NCI-H1694 (cell line): Measurements from ENCODE around the gene PUSL1.
A peak's percentile ranks its signal among the peaks of the same experiment; 100 is the strongest.

Experiments used
- DNase-seq: peaks from one replicate; lab custom pipeline; 2025; lab: John Stamatoyannopoulos, UW

Gene PUSL1

DNA sequence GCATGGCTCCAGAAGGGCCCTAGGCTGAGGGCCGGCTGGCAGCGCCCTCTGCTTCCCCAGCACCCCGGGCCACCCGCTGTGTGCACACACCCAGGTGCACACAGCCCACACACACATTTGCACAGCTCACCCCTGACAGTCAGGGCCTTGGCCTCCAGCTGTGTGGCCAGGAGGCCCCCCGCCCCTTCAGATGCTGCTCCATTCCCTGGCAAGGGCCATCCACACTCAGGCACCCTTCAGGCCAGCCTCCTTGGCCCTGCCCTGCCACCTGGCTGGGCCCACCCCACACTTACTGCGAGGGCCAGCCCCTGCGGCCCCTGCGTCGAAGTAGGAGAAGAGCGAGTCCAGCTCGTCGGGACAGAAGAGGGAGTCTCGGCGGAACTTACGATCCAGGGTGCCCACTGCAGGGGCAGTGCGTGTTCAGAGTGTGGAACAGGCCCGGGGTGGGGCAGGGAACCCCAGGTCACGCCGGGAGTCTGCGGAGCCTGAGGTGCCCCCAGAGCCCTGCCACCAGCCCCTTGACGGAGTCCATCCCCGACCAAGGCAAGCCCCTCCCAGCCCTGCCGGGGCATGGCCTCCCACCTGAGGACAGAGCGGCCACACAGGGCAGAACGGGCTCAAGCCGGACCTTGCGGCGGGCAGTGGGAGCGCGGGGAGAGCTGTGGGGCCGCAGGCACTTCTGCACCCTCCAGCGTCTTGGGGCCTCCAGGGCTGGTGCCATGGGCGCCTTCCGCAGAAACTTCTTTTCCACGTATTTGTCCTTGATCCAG is 13.1 kb upstream of the PUSL1 start:
- DNase-seq, result no peak

- DNase-seq, result no peak
Observed at GRCh38 chr1:1296070-1297061, 12.0 kb upstream of the PUSL1 start.

DNA sequence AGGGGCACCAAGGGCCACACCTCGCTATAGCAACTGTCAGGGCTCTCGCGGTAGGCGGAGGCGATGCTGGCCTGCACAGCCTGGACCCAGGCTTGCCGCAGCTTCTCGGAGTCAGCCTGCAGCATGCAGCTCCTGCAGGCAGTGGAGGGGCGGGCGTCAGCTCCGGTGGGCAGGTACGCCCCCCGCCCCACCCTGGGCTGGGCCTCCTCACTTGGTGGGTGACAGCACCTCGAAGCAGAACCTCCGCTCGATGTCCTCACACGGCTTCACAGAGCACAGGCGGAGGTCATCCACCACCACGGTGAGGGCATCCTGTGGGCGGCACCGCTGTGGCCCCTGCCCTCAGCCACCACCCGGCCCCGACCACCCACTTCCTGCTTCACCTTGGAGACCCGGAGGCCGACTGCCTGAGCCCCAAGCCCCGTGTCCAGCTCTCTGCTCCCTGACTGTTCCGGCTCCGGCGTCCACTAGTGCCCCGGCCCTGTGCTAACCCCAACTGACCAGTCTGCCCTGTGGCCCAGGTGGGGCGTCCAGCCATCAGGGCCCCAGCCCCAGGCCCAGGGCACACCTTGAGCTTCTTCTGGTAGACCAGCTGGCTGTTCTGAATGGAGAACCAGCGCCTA is 10.5 kb upstream of the PUSL1 start:
- no peak for DNase-seq

GRCh38 chr1:1298861-1299685 is 9.3 kb upstream of the PUSL1 start:
- DNase-seq, result no peak

DNA sequence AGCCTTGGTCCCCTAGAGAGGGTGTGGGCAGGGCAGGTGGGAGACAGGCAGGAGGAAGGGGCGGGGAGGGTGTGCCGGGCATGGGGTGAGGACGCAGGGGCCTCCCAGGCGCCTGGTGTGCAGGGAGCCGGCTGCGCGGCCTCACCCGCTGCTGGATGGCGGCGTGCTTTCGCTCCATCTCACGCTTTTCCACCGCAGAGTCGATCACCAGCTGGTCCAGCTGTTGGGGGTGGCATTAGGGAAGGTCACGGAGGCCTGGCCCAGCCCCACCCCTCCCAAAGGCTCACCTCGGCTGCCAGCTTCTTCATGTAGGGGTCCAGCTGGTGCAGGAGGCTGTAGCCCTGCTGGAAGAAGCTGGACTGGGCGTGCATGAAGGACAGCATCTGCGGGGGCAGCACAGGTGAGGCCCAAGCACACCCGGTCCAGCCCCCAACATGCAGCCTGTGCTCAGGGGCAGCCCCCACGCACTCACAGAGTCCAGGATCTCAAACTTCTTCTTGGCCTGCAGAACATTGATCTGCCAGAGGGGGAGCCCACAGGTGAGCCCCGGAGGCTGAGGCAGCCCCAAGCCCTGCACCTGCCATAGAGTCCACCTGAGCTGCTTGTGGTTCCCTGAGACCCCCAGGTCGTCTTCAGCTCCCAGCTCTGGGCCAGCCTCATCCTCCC is 8.6 kb upstream of the PUSL1 start:
- DNase-seq, result no peak

DNA sequence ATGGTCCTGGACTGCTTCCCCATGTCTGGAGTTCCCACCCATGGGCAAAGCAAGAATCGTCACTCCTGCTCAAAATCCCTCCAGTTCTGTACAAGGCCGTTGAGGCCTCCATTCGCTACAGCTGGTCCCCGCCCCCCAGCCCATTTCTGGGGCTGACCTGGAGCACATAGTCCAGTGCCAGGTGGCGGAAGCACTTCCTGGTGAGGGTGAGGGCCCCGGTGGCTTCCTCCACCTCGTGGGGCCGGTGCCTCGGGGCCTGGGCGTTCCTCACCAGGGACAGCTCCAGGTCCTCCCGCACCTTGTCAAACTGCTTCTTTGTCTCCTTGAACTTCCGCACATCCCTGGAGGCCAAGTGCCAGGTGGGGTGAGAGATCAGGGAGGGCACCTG is 8.1 kb upstream of the PUSL1 start:
- no peak for DNase-seq

DNA sequence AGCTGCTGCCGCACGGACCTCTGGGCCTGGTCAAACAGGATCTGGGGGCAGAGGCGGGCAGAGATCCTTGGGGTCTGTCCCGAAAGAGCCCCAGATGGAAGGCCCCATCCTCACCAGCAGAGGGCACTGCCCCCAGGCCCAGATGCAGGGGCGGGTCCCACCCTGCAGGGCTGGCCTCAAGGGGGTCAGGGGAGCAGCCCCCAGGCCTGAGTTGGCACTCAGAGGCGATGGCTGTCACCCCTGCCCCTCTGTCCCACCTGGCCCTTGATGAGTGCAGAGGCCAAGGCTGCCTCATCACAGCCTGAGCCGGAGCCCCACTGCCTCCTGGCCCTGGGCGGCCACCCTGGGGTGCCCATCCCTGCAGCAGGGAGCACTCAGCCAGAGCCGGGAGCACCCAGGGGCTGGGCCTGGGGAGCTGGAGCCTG is 6.4 kb upstream of the PUSL1 start:
- no peak for DNase-seq

GRCh38 chr1:1302951-1303509 is 5.4 kb upstream of the PUSL1 start:
- DNase-seq, result no peak

GRCh38 chr1:1303736-1304135 is 4.7 kb upstream of the PUSL1 start:
- DNase-seq, result no peak

DNA sequence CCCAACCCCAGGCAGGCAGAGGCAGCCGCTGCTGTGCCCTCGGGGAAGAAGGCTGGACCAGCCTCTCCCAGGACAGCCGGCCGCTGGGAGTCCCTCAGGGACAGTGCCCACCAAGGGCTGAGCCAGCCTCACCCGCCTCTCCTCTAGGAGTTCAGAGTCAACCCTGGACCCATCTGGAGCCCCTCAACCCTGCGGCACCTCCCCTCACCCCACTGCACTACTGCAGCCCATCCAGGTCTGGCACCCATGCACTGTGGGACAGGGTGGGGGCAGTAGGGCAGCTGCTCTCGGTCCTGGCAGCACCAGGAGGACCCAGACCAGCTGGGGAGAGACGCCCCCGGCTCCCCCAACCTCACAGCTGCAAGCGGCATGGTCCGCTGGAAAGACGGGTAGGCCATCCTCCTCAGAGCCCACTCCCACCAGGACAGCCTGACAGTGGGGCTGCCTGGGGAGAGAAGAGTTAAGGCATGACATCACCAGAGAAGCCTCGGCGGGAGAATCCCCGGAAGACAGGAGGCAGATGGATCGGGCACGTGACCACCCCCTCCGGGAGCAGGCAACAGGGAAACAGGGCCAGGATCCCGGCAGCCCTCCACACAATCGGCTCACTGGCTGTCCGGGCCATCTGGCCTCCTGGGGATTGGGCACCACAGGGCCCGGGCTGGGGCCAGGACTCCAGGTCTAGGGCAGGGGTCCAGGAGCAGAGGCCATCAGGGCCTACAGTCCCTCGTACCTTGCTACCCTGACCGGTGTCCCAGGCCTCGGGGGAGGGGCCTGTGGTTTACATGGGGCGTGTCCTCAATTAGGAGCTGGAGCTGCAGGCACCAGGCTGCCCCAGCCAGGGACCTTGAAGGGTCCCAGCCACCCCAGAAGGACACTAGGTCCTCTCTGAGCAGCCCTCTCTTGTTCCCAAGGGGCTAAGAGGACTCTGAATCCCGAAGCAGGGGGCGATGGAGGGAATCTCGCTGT is 3.8 kb upstream of the PUSL1 start:
- peak; percentile 90 for DNase-seq

DNA sequence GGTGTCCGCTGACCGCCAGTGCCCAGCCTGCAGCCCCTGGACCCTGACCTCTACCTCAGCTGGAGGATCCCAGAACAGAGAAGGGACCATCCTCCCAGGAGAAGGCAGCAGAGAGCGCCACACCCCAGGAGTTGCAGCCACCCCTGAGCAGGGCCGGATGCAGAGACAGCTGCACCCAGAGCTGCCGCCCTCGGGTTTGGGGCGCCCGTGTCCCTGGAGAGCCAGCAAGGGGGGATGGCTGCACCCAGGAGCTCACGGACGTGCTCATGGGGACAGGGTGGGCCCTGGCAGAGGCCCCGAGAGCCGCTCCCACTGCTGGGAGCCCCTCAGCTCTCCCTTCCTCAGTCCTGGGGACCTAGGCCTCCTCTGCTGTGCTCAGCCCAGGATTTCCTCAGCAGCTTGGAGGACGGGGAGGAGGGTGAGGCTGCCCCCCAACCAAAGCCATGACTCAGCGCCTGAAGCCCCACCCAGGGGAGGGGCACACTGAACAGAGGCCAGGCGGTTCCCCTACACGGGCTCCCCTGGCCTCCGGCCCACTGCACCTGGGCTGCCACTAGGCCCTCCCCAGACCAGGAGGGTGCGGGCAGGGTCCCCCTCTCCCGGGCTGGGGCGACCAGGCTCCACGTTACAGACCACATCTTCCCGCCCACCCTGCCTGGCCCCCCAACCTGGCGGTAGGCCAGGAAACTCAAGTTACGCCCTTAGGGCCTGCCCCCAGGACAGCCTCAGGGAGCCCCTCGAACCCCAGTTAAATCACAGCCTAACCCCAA is 2.9 kb upstream of the PUSL1 start:
- peak; percentile 67 for DNase-seq

DNA sequence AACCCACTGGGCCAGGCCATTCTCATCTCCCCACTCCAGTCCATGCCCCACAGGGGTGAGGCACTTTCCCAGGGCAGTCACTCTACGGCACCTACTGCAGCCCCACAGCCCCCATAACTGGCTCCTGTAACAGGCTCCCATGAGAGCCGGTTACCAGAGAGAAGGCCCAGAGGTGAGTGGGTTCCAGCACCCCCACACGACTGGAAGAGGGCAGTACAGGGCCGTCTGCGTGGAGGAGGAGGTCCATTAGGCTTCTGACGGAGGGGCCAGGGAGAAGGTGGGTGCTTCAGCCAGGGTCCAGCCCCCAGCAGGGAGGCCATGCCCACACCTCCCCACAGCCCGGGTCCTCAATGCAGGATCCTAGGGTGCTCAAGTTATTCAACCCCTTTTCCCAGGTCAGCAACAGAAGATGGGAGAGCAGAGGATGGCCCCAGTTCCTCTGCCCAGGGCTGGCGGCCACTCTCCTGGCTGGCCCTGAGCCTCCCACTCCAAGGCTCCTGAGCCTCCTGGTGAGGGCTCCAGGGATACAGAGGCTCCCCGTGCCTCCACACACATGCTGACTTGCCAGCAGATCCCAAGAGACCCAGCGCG is 2.2 kb upstream of the PUSL1 start:
- DNase-seq, result peak; percentile 29

GRCh38 chr1:1306661-1307260 is 1.6 kb upstream of the PUSL1 start:
- no peak for DNase-seq

GRCh38 chr1:1307261-1307922 is 1.0 kb upstream of the PUSL1 start:
- no peak for DNase-seq

GRCh38 chr1:1308756-1309250 is 406 bp downstream of the PUSL1 start:
- DNase-seq, result no peak

- no peak for DNase-seq
Observed at GRCh38 chr1:1309251-1310108, 1.1 kb downstream of the PUSL1 start.

- no peak for DNase-seq
Observed at GRCh38 chr1:1310109-1310385, 1.6 kb downstream of the PUSL1 start.
